Fibroblast of upper back skin (primary cell): ENCODE data around the gene OR6K6.

Source experiments
- DNase-seq: peaks from one replicate; pipeline ENCODE4 v3.0.0-alpha.2; 2013

The OR6K6 gene

GRCh38 chr1:158754420-158754819 lies at the start of gene OR6K6:
OR6K6 (plus strand) TSS chr1:158754720; CDS start chr1:158754888, 168 bp downstream.
- DNase-seq: no peak

DNA sequence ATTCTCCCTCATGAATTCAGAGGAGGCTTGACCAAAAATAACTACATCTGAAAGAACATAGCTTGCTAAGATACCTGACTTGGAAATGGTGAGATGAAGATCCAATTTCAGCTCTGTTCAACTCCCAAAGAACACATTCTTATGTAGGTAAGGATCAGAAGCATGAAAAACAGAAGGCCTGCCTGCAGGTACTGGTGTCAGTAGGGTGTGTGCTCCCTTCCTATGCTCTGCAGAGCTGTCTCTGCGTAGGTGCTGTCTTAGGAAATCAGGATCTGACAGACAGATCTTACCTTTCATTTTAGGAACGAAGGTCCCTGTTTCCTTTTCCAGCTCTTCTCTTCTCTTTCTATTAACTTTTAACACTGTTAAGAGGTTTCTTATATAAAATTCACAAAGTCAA lies 48.4 kb upstream of the OR6K6 start:
- no peak for DNase-seq

DNA sequence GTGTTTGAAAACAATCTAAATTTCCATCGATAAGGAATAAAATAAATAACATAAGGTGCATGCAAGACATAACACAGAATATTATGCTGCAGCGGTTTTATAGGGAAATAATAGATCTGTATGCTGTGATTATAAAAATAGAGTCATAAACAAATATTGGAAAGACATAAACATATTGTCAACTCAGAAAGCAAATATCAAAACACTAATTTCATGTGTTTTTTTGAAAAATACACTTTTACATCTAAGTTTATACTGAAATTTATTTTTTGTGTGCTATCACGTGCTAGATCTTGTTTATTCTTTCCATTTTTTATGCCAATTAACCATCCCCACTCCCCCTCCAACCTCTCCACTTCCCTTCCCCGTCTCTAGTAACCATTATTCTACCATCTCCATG lies 43.4 kb upstream of the OR6K6 start:
- DNase-seq: no peak

- no peak for DNase-seq
Observed at GRCh38 chr1:158714754-158715153, 39.8 kb upstream of the OR6K6 start.

- DNase-seq: no peak
Observed at GRCh38 chr1:158716335-158716734, 38.2 kb upstream of the OR6K6 start.

GRCh38 chr1:158717344-158717743 lies 37.2 kb upstream of the OR6K6 start:
- DNase-seq: no peak

GRCh38 chr1:158719664-158720063 lies 34.9 kb upstream of the OR6K6 start:
- no peak for DNase-seq

GRCh38 chr1:158720620-158721019 lies 33.9 kb upstream of the OR6K6 start, which contains the start of gene OR6K3:
OR6K3 (minus strand) TSS chr1:158720720; CDS start chr1:158718115, 2,605 bp downstream.
- DNase-seq: no peak

- no peak for DNase-seq
Observed at GRCh38 chr1:158724442-158724841, 30.1 kb upstream of the OR6K6 start.

DNA sequence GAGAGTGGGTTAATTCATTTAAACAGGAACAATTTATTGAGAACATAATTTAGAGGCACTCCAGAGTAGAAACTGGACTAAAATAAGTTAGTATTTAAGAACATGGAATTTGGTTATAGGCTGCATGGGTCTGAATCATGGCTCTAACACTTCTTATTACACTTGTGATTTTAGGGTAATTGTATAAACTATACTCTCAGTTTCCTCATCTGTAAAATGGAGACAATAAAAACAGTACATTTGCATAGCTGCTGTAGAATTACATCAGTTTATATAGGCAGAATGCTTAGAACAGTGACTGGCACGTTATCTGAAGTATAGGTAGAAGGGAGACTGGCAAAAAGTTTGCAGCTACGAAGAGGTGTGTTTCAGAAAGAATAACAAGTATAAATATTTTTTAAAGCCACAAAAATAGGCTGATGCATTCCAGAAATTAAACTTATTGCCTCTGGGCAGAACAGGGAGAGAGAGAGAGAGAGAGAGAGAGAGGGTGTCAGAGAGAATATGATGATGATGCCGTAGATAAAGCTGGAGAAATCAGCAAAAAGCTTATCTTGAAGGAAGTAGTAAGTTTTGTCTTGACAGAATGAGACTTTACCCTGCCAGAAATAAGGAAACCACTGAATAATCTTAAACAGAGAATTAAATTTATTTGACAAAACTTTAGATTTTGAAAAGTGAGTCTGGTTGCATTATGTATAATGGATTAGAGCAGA lies 25.9 kb upstream of the OR6K6 start:
- no peak for DNase-seq

- no peak for DNase-seq
Observed at GRCh38 chr1:158730453-158730852, 24.1 kb upstream of the OR6K6 start.

DNA sequence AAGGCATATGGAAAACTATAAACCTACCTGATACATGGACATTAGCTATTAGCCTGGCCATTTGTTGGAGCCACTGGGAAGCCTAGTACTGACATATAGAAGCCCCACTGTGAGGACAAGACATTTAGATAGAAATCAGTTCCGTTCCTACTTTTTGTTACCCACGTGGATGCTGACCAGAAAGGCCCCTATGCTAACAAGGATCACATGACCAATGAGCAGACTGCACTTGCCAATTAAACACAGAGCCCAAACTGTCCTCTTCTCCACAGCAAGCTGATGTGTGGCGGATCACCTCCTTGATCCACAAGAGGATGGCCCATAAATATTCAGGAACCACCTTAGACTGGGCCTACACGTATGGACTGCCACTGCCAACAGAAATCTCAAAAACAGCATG lies 22.8 kb upstream of the OR6K6 start:
- DNase-seq: no peak

DNA sequence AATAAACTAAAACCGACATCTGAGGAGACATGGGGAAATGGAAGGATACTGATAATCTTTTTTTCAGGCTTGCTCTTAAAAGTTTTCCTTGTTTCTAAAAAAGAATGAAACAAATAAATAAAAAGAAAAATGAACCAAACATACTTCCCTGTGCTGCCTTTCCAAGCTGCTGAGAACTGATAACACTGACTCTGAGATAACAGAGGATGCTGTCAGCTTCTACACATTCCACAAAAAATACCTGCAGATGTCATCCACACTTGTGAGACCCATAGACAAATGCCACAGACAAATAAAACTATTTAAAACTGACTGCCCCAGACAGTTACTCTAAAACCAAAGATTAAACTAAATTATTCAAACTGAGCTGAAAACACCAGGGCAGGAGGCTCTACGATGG lies 22.0 kb upstream of the OR6K6 start:
- DNase-seq: no peak

- DNase-seq: no peak
Observed at GRCh38 chr1:158735848-158736247, 18.7 kb upstream of the OR6K6 start.

DNA sequence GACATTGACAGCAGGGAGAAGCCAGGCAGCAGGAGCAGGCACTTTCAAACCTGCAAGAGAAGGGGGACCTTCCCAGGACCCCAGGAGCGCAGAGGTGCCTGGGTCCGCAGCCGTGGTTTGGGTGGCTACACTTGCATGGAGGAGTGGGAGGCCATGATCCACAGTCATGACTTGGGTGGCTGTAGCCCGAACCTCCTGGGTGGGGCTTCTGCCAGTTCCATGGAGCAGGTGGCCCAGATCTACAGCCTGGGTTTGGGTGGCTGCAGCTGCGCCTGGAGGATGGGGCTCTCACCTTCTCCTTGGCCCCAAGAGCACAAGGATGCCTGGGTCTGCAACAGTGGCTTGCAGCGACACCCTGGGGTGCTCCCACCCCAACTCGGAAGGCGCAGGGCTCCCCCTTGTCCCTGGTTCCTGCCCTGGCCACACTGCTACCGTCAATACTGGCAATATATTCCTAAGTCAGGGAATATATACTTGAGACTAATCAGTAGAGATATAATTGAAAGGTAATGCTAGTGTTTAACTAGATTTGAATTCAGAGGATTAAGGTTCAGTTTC lies 2.3 kb upstream of the OR6K6 start:
- no peak for DNase-seq

GRCh38 chr1:158771950-158772866 lies 17.7 kb downstream of the OR6K6 start, which contains the start of gene OR6N1:
OR6N1 (minus strand) TSS chr1:158772195; CDS start chr1:158766682, 5,513 bp downstream.
- no peak for DNase-seq

GRCh38 chr1:158781104-158781503 lies 26.6 kb downstream of the OR6K6 start, which contains the start of gene OR6N2:
OR6N2 (minus strand) TSS chr1:158781204; CDS start chr1:158777635, 3,569 bp downstream.
- no peak for DNase-seq

- DNase-seq: no peak
Observed at GRCh38 chr1:158793604-158794003, 39.1 kb downstream of the OR6K6 start.

- no peak for DNase-seq
Observed at GRCh38 chr1:158794247-158794646, 39.7 kb downstream of the OR6K6 start.

GRCh38 chr1:158798531-158798930 lies 44.0 kb downstream of the OR6K6 start:
- no peak for DNase-seq

GRCh38 chr1:158799689-158800088 lies 45.2 kb downstream of the OR6K6 start:
- DNase-seq: no peak

- no peak for DNase-seq
Observed at GRCh38 chr1:158800526-158800925, 46.0 kb downstream of the OR6K6 start.

GRCh38 chr1:158801396-158801795 lies 46.9 kb downstream of the OR6K6 start:
- no peak for DNase-seq
